ENCODE measurements around the gene SYMPK.

The SYMPK gene

DNA sequence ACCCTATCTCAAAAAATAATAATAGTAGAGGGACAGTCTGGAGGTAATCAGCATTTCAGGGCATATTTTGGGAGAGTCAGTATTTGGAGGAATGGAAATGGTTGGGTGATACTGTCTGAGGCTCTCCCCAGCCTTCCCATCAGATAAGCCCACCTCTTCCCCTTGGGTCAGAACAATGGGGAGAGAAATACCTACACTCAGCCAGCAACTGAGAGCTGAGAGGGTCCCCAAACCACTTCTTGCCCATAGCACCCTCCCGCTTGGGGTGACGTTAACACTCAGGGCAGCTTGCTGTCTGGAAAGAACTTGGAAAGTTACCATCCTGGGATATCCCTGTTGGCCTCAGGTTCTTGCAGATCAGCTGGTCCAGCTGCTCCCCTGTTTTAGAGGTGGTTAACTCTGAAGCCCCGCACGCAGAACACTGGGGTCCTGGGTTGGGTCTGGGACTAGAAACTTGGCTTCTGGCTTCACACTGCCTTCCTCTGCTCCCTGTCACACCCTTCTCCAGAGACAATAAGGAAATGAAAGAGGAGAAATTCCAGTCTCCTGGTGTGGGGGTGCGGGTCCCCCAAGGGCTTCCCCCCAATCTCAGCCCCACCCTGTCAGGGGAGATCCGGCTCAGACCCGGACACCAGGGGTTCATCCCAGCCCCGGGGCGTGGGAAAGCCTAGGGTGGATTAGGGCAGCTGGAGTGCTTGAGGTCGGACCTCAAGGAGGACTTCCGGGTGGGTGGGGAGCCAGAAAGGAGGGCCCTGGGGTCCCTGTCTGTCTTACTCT lies 3.6 kb upstream of the SYMPK start:
- DNase-seq, result no peak

DNA sequence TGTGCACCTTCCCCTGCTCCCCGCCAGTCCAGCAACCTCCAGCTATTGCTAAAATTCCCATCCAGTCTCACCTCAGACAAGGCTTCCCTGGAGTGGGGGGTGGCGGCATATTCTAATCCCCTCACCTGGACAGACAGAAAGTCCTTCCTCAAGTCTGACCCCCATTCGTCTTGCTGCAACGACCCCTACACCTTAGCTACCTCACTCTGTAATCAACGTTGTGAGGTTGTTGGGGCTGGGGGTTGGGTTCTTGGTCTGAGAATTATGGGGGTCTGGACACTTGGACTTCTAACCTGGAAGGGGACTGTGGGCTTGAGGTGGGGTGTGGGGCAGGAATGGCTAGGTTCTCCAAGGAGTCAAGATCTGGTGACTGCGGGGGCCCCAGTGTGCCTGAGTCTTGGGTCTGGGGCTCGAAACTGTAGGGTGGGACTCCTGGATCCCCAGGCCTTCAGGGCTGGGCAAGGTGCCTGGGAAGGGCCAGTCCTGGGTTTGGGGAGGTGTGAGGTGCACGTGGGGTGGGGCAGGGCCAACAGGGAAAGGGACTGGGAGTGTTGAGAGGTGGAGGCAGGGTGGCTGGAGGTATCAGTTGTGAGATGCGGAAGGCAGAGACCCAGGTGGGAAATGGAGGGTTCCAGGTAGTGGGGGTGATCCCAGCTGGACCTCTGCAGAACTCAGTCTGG lies 2.5 kb upstream of the SYMPK start:
- DNase-seq, result no peak

DNA sequence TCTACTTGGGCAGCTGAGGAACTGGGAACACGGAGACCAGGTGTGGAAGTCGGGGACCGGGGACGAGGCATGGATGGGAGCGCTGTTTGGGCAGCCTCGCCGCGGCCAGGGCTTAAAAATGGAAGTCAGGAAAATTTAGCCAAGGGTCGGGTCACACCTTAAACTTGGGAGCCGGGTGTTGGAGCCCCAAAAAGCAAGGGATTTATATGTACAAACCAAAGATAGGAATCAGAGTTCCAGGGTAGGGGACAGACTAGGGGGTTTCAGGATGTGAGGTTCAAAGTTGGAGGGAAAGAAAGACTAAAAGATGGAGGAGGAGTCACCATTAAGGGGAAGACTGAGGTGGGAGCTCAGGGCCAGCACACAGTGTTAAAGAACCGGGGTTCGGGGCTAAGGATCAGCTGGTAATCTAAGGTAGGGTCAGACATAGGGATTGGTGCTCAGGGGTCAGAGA lies 1.7 kb upstream of the SYMPK start:
- no peak for DNase-seq

DNA sequence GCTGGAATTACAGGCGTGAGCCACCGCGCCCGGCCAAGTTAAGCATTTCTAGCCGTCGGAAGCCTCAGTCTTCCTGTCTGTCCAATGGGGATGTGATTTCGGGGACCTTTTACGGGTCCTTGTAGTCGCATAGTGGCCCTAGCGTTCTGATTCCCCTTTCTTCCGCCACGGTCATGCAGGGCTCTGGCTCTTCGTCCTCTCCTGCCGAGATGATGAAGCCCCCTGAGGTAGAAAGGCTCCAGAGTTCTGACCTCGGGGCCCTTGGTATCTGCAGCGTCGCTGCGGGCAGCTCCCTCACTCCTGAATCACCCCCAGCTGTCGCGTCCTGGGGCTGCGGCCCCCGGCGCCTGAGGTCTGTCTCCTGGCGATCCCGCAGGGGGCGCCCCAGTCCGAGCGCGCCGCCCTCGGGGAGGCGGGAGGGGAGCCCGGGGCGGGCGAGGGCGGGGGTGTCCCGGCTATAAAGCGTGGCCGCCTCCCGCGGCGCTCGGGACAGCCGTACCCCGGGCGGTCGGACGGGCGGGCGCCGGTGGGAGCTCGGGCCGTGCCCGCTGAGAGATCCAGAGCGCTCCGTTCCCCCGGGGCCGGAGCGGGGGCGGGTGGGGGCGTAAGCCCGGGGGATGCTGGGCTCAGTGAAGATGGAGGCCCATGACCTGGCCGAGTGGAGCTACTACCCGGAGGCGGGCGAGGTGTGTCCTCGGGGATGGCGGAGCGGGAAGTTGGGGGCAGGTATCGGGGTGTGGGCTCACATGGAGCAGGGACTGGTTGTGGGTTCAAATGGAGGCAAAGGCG lies 1.1 kb upstream of the SYMPK start, which contains the start of gene FOXA3:
Gene FOXA3 (plus strand): TSS at position 487 of the 789 bp plus-strand sequence. CDS start 131 bp downstream, at position 618.
- DNase-seq, result peak; percentile 37

DNA sequence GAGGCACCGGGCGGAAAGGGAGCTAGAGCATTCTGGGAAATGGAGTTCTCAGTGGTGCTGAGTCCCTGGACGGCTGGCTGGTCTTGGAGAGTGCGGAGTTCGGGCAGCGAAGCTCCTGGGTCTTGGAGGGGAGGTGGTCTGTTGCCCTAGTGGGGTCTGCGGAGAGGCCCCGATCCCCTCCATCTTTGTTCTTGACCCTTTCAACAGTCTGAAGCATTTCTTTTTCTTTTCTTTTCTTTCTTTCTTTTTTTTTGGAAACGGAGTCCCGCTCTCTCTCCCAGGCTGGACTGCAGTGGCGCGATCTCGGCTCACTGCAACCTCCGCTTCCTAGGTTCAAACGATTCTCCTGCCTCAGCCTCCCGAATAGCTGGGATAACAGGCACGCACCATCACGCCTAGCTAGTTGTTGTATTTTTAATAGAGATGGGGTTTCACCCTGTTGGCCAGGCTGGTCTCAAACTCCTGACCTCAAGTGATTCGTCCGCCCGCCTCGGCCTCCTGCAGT lies 440 bp upstream of the SYMPK start:
- DNase-seq, result no peak

DNA sequence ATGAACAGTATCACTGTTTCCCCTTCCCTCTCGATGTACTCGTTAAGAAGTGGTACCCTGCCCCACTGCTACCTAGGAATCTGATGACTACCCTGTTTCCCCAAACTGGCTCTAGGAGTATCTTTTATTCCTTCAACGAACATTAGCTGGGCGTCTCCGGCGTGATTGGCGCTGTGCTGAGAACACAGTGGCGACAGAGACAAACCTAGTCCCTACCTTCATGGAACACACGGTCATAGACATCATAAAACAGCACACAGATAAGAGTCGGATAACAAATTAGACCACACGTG lies 730 bp downstream of the SYMPK start:
- DNase-seq, result peak; percentile 1

DNA sequence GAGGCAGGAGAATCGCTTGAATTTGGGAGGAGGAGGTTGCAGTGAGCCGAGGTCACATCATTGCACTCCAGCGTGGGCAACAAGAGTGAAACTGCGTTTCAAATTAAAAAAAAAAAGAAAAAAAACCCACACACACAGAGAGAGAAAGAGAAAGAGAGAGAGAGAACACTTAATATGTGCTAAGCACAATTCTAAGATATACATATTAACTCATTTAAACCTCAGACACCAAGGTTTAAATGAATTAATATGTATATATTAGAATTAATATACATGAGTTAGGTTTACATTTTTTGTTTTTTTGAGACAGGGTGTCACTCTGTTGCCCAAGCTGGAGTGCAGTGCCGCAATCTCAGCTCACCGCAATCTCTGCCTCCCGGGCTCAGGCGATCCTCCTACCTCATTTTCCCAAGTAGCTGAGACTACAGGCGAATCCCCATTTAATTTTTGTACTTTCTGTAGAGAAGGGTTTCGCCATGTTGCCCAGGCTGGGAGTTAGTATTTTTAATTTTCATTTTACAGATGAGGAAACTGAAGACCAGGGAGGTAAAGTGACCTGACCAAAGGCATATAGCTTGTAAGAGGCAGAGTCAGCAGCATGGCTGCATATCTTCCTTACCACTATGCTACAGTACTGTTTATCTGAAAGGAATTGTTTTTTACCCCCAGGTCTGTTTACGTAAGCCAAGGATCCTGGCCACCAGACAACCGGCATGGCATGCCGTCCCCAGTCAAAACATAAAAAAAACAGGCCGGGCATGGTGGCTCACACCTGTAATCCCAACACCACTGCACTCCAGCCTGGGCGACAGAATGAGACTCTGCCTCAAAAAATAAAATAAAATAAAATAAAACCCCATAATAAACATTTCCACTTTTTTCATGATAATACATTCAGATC lies 2.3 kb downstream of the SYMPK start:
- DNase-seq, result peak; percentile 2

DNA sequence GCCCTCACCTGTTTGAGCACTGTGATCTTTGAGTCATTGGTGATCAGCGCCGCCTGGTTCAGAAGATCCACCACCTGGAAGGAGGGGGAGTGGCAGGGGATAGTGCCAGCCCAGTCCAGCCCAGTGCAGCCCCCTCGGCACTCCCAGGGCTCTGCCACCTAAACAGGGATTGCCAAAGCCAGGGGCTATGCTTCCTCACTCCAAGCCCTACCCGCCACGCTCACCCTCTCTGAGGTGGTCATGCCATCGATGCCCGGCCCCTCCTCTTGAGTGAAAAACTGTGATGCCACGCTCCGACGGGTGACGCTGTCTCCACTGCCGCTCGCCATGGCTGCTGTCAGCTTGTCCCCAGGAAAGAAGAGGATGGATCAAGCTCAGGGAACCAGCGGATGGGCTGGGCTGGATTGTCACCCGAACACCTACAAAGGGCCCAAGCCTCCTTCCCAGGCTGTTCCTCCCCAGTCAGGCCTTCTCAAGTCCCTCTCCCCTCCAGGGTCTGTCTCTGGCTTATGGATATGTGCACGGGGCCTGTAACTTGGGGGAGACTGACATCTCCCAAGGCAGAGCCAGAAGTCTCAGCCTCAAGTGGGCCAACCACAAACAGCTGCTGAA lies 8.7 kb downstream of the SYMPK start:
- no peak for DNase-seq

DNA sequence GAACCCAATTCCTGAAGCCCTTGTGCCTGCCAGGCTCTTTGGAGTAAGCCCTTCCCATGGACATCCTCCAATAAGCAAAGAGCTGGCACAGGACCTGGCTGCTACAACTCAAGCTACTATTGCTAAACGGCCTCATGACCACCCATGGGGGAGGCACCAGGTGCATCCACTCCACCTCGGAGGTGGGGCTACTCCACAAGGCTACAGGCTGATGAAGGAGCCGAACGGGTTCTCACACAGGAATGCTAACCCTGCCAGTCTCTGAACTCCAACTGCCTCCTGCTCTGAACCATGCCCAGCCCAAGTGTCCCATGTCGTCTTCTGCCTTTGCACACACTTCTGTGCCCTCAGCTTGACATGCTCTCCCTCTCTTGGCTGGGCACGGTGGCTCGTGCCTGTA lies 10.0 kb downstream of the SYMPK start:
- no peak for DNase-seq

DNA sequence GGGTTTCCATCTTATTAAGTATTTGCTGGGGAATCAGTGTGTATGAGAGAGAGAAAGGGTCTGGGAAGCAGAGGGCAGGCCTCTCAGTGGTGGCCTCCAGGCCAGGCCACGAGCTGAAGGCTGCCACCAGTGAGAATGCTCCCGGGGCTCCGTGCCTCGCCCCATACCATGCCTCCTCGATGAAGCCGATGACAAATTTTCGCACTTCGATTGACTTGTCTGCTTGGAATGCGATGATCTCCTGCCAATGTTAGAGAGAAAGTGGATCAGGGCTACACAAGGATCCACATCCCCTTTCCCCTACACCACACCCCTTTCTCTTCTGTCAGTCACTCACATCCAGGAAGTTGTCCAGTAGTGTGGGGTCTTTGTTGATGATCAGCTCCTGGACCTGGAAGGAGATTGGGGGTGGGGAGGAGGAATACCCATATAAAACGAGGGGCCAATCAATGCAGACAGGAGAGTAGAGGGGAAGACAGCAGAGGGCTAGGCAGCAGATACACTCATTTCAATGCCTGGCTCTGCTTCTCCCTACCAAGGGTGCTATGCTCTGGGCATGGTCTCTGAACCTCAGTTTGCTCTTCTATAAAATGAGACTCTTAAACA lies 10.7 kb downstream of the SYMPK start:
- DNase-seq, result no peak

DNA sequence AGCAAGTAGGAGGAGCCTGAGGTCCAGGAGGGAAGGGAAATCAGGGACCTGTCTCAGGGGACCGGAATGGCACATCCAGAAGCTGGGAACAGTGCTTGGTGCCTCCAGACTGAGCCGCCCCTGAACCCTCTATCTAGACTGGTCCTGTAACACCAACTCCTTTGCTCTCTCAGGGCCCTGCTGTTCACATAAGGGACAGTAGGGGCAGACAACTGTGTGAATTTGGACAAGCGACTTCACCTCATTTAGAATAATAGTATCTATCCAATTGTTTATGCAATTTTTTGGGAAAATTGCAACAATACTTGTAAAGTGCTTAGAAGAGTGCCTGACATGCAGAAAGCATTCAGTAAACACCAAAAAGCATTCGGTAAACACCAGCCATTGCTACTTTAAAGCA lies 14.0 kb downstream of the SYMPK start:
- no peak for DNase-seq

DNA sequence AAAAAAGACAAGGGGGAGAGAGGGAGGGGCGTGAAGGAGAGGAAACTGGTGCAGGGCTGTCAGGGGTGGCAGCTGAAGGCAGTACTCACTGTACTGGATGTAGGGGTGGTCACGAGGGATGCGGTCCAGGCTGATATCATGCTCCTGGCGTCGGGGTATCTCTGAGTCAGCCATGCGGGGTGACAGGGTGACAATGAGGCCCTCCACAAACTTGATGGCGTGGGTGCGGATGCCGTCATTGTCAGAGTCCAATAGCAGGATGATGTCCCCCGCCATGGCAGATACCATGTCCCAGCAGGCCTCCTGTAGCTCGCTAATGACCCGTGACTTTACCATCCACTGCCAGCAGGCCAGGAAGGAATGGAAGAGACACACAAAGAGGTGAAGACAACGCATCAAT lies 15.3 kb downstream of the SYMPK start:
- DNase-seq, result no peak

DNA sequence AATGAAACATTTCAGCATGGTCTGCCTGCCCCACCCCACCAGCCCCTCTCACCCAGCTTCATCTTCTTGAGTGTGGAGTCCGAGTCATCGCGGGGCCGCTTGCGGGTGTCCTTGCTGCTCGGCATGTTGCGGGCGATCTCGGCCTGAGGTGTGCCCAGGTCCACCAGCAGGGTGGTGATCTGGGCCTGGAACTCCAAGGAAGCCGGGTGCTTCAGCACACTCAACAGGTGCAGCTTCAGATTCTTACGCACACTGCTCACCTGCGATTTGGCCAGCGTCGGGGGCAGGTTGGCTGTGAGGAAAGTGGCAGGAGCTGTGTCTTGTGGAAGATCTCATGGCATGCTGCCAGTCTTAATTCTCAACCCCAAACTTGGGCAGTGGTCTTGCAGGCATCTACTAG lies 20.7 kb downstream of the SYMPK start:
- no peak for DNase-seq

DNA sequence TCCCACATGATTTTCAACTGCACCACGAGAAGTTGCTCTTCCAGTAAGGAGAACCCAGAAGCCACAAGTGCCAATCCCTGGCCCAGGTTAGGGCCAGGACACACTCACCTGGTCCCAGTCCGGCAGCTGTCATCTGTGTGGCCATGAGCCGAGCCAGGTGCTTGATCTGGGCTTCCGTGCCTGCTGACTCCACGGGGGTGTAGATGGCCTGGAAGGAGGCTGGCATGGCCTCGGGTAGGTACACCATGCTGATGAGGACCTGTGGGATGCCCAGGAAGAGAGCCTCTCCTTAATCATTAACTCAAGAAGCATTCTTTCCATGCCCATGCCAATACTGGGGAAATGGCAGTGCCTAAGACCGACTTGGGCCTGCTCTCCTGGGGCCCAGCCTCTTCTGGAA lies 28.0 kb downstream of the SYMPK start:
- no peak for DNase-seq

DNA sequence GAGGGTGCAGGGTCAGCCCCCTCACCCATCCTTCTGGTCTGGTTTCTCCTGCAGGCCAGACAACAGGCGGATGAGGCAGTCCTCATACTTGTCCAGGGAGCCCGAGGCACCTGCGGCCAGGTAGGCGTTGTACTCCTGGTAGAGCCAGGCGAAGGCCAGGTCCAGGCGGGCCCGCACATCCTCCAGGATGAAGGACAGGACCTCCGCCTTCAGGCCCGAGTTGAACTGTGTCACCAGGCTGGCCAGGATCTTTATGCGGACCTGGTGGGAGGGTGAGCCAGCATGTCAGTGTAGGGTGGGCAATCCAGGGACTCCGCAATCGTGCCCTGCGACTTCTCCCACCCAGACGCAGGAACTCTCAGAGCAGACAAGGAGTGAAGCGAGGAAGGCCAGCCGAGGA lies 34.0 kb downstream of the SYMPK start:
- no peak for DNase-seq

DNA sequence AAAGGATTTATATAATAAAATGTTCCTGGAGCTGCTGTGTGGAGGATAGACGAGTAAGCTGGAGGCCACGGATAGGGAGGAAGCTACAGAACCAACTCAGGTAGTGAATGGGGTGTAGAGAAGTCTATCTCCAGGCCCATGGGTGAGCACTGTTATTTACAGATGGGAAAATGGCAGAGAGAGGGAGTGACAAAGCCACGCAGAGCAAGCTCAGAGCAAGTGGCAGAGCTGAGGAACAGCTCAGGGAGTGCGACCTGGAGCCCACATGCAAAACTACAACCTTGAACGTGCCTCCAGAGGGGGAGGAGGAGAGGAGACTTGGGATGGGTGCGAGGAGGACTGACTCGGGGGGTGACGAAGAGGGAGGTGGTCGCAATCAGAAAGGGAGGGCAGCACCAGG lies 34.4 kb downstream of the SYMPK start:
- no peak for DNase-seq

DNA sequence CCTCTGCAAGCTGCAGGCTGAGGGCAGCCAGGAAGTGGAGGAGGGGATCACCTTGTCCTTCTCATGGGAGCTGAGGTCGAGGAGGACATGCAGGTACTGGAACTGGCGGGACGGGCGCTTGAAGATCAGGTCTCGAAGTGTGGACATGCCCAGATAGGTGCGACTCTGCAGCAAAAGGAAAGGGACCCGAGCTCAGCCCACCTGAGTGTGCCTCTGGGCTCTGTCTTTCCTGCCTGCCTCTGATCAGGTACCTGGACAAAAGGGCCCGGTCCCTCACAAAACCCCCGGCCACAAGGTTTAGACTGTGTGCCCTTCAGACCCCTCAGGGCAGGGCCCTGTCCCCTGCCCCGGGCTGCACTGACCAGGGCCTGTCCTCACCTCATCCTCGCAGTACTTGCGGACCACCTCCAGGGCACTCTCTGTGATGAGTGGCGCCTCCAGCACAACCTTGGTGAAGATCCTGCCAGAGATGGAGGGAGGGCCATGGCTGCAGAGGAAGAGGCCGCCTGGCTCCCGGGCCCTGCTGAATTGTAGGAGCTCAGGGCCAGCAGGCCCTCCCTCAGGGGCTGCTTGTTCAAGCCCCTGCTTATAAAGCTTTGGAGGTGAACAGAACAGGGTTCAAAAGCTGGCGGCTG lies 35.4 kb downstream of the SYMPK start:
- DNase-seq, result no peak

DNA sequence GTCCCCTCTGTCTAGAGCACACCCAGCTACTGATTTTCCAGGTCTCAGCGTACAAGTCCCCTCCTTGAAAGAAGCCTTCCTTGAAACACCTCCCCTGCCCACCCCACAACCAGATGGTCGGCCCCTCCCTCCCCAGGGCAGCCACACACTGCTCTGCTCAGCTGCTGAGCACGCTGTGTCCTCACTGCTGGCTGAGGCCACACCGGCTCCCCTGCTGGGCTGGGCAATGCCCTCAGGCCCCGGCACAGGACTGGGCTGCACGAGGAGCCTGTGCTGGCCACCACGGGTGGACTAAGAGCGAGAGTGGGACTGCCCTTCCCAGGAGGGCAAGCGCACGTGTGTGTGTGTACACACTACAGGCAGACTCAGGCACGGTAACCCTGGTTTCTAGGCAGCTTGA lies 36.0 kb downstream of the SYMPK start:
- no peak for DNase-seq

DNA sequence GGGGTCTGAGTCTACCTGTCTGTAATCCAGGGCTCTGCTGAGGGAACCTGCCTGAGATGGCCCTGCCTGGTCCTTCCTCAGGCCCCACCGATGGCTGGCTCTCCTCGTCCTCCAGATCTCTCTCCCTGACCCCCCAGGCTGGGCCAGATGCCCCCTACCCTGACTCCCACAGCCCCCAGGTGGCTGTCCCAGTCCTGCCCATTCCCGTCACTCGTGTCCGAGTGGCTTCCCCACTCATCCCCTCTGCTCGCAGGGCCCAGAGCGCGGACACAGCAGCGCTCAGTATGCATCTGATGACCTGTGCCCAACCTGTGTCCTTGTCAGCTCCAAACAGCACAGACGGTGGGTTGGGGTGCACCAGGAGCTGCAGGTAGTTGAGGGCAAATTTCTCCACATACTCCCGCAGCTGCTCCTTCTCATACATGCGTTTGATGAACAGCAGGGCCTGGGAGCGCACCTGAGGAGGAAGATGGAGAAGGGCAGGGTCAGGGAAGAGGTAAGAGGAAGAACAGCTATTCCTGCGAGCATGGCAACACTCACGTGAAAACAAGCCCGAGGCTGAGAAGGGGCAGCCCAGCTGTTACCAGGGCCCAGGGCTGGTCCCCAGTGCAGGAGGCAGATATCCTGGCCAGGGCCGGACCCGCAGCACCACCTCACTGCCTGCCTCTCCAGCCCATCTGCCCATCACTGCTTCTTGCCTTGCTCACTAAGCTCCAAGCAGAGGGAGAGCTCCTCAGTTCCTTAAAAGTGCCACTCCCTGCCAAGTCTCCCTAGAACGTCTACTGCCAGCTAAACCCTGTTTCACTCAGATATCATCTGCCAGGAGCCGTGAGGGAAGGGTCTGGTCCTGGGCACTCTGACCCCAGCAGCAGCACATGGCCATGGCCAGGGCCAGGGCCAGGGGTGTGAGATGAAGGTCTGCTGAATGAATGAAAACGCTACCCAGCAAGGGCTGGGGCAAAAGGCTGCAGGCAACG lies 36.7 kb downstream of the SYMPK start:
- DNase-seq, result no peak

DNA sequence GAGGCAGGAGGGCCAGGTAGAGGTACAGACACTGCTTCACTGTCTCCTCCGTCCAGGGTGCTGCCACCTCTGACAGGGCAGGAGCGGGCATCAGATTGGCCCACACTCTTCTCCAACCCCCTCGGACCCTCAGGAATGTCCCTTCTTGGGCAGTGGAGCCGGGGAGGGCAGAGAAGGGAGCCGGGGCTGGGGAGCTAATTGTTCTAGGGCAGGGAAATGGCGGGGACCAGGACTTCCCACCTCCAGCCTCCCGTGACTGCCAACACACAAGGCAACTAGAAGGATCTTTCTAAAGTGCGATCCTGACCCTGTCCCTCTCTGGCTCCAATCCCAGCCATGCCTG lies 37.7 kb downstream of the SYMPK start:
- no peak for DNase-seq

All from inflammatory macrophage treated with lipopolysaccharide for 4 hours (primary cell).